Loucy (cell line): ENCODE results near the gene PRKCE.

Experiments used
- H2AFZ ChIP-seq: fragments of 200-600 bp; sonication (generic); 2 replicates; pipeline ENCODE4 v1.6.0; 2016; ENCODE audit warnings: antibody characterized with exemption, mild to moderate bottlenecking, low read length, moderate library complexity
- H3F3A ChIP-seq: fragments of 200-600 bp; 2 replicates; pipeline ENCODE4 v1.6.0; 2016; ENCODE audit warnings: antibody characterized with exemption, low read depth, mild to moderate bottlenecking
- H3K27me3 ChIP-seq: fragments of 200-600 bp; sonication (generic); 2 replicates; pipeline ENCODE4 v1.6.1; 2014; ENCODE audit warnings: low read length, mild to moderate bottlenecking; ENCODE audit not compliant: insufficient read depth, poor library complexity, severe bottlenecking
- H3K36me3 ChIP-seq: fragments of 200-600 bp; sonication (generic); 2 replicates; pipeline ENCODE4 v1.6.1; 2016; ENCODE audit warnings: low read length; ENCODE audit not compliant: insufficient read depth
- H3K4me1 ChIP-seq: fragments of 200-600 bp; sonication (generic); 2 replicates; pipeline ENCODE4 v1.5.1; 2014; ENCODE audit warnings: low read length, mild to moderate bottlenecking; ENCODE audit not compliant: insufficient read depth, poor library complexity, severe bottlenecking
- H3K4me2 ChIP-seq: fragments of 200-600 bp; sonication (generic); 2 replicates; pipeline ENCODE4 v1.6.0; 2014; ENCODE audit warnings: antibody characterized with exemption, low read length, low read depth, mild to moderate bottlenecking; ENCODE audit not compliant: poor library complexity, severe bottlenecking
- H3K4me3 ChIP-seq: fragments of 200-600 bp; sonication (generic); 2 replicates; pipeline ENCODE4 v1.5.1; 2014; ENCODE audit warnings: low read length, mild to moderate bottlenecking, mixed read lengths; ENCODE audit not compliant: poor library complexity, severe bottlenecking
- H3K79me2 ChIP-seq: fragments of 200-600 bp; sonication (generic); 2 replicates; pipeline ENCODE4 v1.6.1; 2014; ENCODE audit warnings: low read length; ENCODE audit not compliant: insufficient read depth
- H3K9ac ChIP-seq: fragments of 200-600 bp; sonication (generic); 2 replicates; pipeline ENCODE4 v1.6.0; 2014; ENCODE audit warnings: mild to moderate bottlenecking, low read depth, low read length, moderate library complexity; ENCODE audit not compliant: poor library complexity, severe bottlenecking
- H3K9me2 ChIP-seq: fragments of 200-600 bp; sonication (generic); replicated peaks from 2 replicates; pipeline ENCODE4 v1.6.1; 2016; ENCODE audit warnings: low read depth, low read length, mixed read lengths
- H3K9me3 ChIP-seq: fragments of 200-600 bp; sonication (generic); 2 replicates; pipeline ENCODE4 v1.6.1; 2014; ENCODE audit warnings: mild to moderate bottlenecking, antibody characterized with exemption, low read length, low read depth; ENCODE audit not compliant: insufficient read depth
- H4K20me1 ChIP-seq: fragments of 200-600 bp; sonication (generic); 2 replicates; pipeline ENCODE4 v1.6.0; 2014; ENCODE audit warnings: antibody characterized with exemption, low read length, mild to moderate bottlenecking; ENCODE audit not compliant: insufficient read depth, poor library complexity, severe bottlenecking
- CTCF ChIP-seq: fragments of 200-600 bp; sonication (generic); conservative IDR thresholded peaks from 2 replicates; pipeline ENCODE4 v1.5.1; 2014; ENCODE audit warnings: mild to moderate bottlenecking, antibody characterized with exemption, low read length
- EZH2phosphoT487 ChIP-seq: fragments of 200-600 bp; IDR thresholded peaks from 2 replicates; pipeline ENCODE4 v1.6.1; 2018; ENCODE audit warnings: antibody characterized with exemption, mild to moderate bottlenecking, moderate library complexity, borderline replicate concordance

The PRKCE gene

GRCh38 chr2:46067501-46068305 is 416.2 kb downstream of the PRKCE start:
- Histone ChIP-seq H3K9ac (no peak overlapping the region), H3K27me3 (no peaks in the 10 kb centered on the region), H3F3A (no peaks in the 10 kb centered on the region), H4K20me1 (no peaks in the 10 kb centered on the region), H3K9me3 (no peaks in the 10 kb centered on the region), H3K4me2 (no peak overlapping the region), H3K9me2 (no peaks in the 10 kb centered on the region), H3K36me3 (no peaks in the 10 kb centered on the region), H2AFZ (no peak overlapping the region), H3K4me3 (no peak overlapping the region), H3K4me1 (peaks cover 18% of the 10 kb centered on the region), H3K79me2 (no peaks in the 10 kb centered on the region)
- TF ChIP-seq EZH2phosphoT487 (no peak), CTCF (no peak)

- no peak overlapping the region for H2AFZ ChIP-seq
- H3F3A ChIP-seq = no peaks in the 10 kb centered on the region
- H3K79me2 ChIP-seq = no peaks in the 10 kb centered on the region
- H3K4me1 ChIP-seq = peaks cover 18% of the 10 kb centered on the region
- H3K4me2 ChIP-seq = no peak overlapping the region
- H3K9ac ChIP-seq = no peak overlapping the region
- no peaks in the 10 kb centered on the region for H4K20me1 ChIP-seq
- H3K4me3 ChIP-seq = no peak overlapping the region
- no peak for TF ChIP-seq EZH2phosphoT487
- TF ChIP-seq CTCF = no peak
- no peaks in the 10 kb centered on the region for H3K27me3 ChIP-seq
- no peaks in the 10 kb centered on the region for H3K9me3 ChIP-seq
- no peaks in the 10 kb centered on the region for H3K36me3 ChIP-seq
- no peaks in the 10 kb centered on the region for H3K9me2 ChIP-seq
Observed at GRCh38 chr2:46068636-46069035, 417.2 kb downstream of the PRKCE start.

GRCh38 chr2:46071074-46071473 is 419.6 kb downstream of the PRKCE start:
- no peaks in the 10 kb centered on the region for H3F3A ChIP-seq
- peaks cover 15% of the 10 kb centered on the region for H3K4me1 ChIP-seq
- H4K20me1 ChIP-seq = no peaks in the 10 kb centered on the region
- no peak overlapping the region for H3K4me3 ChIP-seq
- H3K9me3 ChIP-seq = no peaks in the 10 kb centered on the region
- H3K27me3 ChIP-seq = no peaks in the 10 kb centered on the region
- no peaks in the 10 kb centered on the region for H3K36me3 ChIP-seq
- TF ChIP-seq CTCF (no peak), EZH2phosphoT487 (no peak)
- H2AFZ ChIP-seq = no peak overlapping the region
- H3K4me2 ChIP-seq = no peak overlapping the region
- H3K9me2 ChIP-seq = no peaks in the 10 kb centered on the region
- no peaks in the 10 kb centered on the region for H3K79me2 ChIP-seq
- no peak overlapping the region for H3K9ac ChIP-seq
